ENCODE measurements around the gene RAB40C.
A peak's percentile ranks its signal among the peaks of the same experiment; 100 is the strongest.

- TF ChIP-seq EZH2phosphoT487 (IDR thresholded peaks at IDR 0.05): no peak
- TF ChIP-seq CTCF (IDR thresholded peaks at IDR 0.05): peak; percentile 60
Observed at GRCh38 chr16:660459-661183, 70.8 kb downstream of the RAB40C start.

Measured in neural progenitor cell (in vitro differentiated cells).